GM23338 (cell line): Measurements from ENCODE around the gene MAP3K15. TPM values are rescaled to one million over a fixed set of nuclear protein-coding genes. Genes with fewer than 3 reads are reported as not detected.

Experiments used
- polyA plus RNA-seq: library from polyadenylated mRNA; unstranded; fragments of >200 nt; fragmentation: Nextera tagmentation; extraction: Ambion mirVana; gene quantifications from 2 replicates; pipeline ENCODE4 v1.2.1, GENCODE V29; 2016
- small RNA-seq: library from RNA; depleted of rRNA; stranded (forward); fragments of <200 nt; gene quantifications from one replicate; pipeline ENCODE3, GENCODE V24; 2014; ENCODE audit warnings: low replicate concordance
- total RNA-seq: library from RNA; depleted of rRNA; stranded (reverse); fragments of >200 nt; shearing (Covaris generic); gene quantifications from 2 replicates; pipeline ENCODE4 v1.2.3, GENCODE V29; 2014; rRNA removed

The MAP3K15 gene
- total and polyA plus RNA-seq, 2 experiments from 2014 or later, result 0.40 to 3.1 TPM

Small RNA genes lying within 50 kb of the gene (small RNA-seq; reads per million reads assigned to genes)
- gene RF00019, result not detected

Other genes with a start within 250 kb of the MAP3K15 start
- 77.3 and 100 TPM in 2 replicates for gene PDHA1, start 171.6 kb downstream of the MAP3K15 start, total RNA-seq
- gene PDHA1, start 171.6 kb downstream of the MAP3K15 start, polyA plus RNA-seq, result 201 and 257 TPM in 2 replicates